OCI-M1 (cell line): ENCODE measurements around the gene PKP4.

Experiments used
- DNase-seq: peaks from one replicate; lab custom pipeline; 2025; lab: John Stamatoyannopoulos, UW

The PKP4 gene

DNA sequence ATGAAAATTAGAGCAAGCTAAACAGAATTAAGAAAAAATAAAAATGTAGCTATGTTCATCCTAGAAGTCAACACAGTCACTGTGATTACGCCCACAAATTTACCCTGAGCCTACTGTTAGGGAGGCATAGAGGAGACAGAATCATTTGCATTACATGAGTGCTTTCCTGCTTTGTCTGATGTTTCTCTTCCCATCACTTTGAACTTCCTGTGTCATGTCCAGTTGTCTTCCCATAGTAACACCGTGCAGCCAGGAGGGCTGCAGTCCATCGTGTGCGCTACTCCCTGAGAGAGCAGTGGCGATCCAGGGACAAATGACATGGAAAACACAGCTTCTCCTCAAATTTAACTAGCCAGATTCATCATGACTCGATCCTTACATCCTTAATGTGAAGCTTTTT is 188.5 kb downstream of the PKP4 start:
- no peak for DNase-seq

DNA sequence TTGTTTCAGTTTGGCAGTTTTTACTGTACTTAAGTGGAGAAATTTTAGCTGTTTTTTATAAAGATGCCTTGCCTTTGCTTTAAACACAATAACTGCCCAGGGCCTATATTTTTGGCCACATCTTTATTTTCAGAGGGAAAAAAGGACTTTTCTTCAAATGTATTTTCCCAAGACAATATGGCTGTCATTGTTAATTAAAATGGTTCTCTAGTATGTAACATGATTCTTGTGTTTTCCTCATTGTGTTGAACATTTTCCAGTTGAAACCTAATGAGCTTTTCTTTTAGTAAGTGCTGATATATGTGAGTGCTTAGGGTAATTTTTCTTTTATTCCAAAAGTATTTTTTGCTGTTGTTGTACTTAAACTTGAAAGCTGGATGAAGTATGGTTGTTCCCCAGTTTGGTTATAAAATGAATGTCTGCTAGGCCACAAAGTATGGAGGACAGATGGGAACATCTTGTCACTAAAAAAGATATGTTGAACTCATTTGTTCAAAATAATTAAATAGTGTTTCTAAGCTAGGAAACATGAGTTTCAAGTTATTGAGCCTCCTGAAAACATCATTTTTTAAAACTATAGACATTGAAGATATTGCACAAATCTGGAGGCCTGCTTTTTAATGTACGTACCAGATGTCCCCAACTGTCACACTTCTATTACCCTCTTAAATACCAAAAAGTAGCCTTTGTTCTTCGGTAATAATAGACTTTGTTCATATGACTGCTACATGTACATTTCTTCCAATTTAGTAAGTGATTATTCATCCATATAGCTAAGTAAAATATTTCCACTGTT is 190.9 kb downstream of the PKP4 start:
- DNase-seq = no peak

DNA sequence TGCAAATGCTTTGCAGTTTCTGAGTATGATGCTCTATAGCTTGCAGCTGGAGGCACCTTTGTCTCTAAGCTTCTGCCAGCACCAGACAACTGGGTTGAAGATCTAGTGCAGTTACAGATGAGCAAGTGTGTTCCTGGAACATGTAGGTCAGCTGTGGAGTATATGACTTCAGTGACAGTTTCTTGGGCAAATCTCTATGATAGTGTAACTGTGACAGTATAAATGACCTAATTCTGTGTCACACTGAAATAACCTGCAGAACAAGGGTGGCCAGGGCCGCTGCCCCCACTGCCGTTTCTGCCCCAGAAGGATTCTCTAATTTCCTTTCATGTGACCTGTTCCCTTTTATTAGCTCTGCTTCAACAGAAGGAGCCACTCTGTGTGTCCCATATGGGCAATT is 193.1 kb downstream of the PKP4 start:
- DNase-seq = no peak

DNA sequence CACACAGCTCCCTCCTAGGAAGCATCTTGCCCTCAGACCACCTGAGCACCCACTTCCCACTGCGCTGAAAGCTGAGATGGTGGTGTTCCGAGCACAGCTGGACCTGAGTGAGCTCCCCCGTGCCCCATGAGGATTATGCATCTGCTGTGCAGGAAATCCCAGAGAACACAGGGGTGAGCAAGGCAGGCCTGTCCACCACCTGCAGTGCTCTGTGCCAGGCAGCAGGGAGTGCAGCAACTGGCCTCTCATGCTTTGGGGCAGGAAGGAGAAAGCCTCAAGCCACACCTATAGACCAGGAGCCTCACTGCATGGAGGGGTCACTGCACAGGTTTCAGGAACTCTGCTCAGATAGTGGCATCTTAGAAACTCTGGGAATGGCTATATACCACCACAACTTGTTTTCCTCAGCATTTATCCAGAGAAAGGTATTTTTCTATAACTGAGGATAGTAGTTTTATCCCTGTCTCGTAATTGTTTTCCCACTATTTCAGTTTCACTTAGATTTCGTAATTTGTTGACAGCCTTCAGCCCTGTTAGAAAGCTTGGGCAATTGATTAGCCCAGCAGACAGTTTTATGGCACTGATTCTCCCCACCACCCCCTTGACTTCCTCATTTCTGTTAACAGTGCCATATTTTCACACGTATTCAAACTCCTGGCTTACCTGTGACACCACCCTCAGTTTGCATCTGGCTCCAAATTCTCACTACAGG is 194.1 kb downstream of the PKP4 start:
- DNase-seq = peak; percentile 4

DNA sequence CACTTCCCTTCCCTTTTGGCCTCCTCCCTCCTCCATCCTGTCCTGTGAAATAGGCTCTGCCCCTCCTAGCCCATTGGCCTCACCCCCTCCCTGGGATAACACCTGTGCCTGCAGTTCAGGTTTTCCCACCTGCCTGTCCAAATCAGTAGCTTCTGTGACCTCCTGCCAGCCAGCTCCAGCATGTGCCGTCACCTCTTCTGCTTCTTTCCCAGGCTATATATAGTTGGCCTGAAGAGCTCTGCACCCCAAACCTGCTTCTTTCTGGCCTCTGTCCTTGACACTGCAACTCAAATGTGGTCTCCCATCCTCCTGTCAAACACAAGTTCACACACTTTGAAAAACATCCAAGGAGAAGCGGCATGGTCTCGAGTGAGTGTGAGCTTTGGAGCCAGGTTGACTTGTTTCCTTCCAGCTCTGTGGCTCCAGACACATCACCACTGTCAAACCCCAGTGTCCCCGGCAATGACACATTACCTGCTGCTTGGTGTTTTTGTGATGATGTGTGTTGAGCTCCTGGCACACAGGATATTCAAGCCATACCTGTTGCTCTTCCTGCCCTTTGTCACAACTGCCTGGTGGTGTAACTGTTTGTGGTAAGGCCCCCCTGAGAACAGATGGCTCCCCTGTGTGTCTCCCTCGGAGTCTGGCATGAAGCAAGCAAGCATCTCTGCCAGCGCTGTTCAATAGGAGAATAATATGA is 194.8 kb downstream of the PKP4 start:
- DNase-seq = no peak

DNA sequence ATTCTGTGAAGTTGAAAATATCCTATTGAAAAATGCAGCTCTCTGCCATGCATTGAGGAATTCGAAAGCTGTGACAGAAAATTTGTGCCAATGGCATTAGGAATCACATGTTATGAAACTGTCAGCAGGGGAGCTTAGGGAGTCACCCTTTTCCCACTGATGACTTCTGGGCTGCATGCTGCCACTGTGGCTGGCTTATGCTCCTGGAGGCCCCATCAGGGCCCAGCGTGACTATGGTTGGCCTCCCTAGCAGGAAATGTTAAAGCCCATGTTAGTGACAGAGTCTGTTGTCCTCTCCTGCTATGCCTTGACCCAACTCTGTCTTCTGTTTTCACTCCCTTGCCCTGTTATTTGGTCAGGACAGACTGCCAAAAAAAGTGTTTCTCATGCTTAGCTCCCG is 198.9 kb downstream of the PKP4 start:
- no peak for DNase-seq

DNA sequence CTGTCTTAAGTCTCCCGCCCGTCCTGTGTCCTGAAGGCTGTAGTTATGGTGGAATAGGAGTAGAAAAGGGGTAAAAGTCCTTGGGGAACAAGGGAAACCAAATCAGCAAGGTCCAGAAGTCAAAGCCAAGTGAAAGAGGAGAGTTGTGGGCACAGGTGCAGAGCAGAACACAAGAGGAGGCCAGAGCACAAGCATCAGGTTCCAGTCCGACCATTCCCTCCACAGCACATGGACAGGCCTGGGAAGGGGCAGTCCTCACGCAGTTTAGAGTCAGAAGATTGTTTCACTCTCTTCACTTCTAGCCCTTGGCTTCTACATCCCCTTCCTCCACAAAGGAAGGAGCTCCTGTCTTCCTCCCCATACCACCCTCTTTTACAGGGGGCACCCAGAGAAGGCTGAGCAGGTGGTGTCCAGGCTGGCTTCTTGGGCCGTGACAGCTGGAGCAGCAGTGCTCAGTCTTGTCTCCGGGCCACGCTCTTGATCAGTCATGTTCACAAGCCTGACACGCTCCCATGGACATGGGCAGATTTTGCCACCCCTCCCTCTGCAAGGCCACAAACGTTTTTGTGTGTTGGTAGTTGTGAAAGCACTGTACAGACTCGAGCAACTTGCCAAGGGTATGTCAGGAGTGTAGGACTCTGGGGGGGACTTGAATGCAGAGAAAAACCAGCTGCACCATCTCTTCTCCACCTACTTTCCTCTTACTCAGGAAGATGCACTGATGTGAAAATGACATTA is 199.9 kb downstream of the PKP4 start:
- DNase-seq = no peak

DNA sequence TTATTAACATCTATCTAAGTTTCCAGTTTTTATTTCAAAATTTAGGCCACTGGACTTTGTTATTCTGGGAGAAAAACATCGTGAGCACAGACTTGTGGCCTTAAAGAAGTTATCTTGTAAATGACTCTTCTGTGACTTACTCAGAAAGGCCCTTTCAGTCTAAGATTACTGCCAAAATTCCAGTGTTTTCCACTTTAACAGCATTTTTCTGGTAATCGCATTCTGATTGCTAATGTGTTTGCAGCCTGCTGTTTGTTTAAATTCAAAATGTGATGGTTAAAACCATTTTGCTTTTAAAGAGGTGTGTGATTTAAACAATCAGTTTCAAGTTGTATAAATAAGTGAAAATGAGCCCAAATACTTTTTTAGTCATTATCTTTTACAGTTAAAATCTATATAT is 201.6 kb downstream of the PKP4 start:
- no peak for DNase-seq

DNA sequence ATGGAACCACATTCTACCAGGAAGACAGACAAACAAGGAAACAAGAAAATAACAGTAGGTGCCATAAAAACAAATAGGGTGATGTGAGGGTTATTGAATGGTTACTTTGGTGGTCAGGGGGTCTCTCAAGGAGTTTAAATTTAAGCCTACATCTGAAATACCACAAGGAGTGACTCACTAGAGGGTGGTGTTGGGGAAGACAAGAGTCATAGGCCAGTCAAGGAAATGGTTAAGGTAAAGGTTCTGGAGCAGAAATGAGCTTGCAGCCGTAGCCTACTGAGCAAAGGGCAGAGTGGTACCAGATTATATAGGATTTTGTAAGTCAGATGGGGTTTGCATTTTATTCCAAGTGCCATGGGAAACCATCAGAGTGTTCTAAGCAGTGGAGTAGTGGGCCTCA is 202.7 kb downstream of the PKP4 start:
- DNase-seq = no peak

DNA sequence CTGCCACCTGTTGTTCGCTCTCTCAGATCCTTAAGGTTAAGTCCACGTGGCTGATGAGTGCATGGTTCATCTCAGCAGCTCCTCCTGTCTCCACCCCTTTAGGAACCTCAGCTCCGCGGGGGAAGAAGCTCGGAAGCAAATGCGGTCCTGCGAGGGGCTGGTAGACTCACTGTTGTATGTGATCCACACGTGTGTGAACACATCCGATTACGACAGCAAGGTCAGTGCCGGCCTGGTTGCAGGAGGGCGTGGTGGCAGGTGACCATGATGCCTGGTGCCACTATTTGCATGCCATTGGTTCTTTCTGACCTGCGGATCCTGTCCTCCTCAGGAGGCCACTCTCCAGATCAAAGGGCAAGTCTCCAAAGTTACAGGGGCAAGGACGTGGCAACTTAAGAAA is 204.5 kb downstream of the PKP4 start:
- DNase-seq = no peak

DNA sequence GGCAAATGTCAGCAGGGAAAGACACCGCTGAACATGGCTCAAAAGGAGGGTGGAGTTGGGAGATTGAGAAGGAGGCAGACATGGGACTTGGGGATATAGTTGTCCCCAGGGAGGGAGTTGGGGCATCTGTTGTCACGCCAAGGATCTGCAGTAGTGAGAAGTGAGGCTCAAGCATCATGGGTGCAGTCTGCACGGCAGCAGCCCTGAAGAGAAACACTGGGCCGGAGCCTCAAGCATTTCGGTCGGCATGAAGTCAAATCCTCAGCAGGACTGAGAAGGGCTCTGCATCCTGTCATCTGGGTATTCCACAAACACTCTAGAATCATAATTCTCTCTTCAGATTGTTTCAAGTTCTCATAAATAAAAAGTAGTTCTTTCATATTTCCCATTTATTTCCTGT is 205.7 kb downstream of the PKP4 start:
- DNase-seq = no peak

DNA sequence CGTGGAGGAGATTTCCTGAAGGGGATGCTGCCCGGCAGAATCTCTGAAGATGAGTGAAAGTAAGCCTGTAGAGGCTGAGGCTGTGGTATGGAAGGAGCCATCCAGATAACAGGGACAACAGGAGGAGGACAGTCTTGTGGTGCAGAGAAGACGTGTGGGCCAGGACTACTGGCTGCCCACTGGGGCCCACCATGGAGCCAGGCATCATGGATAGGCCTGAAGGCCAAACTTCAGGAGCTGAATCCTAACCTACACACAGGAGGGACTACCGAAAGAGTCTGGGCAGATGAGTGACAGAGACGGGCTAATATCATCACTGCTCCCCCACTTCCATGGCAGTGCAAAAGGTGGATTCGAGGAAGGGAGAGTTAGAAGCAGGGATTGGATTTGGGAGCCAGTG is 207.0 kb downstream of the PKP4 start:
- no peak for DNase-seq

DNA sequence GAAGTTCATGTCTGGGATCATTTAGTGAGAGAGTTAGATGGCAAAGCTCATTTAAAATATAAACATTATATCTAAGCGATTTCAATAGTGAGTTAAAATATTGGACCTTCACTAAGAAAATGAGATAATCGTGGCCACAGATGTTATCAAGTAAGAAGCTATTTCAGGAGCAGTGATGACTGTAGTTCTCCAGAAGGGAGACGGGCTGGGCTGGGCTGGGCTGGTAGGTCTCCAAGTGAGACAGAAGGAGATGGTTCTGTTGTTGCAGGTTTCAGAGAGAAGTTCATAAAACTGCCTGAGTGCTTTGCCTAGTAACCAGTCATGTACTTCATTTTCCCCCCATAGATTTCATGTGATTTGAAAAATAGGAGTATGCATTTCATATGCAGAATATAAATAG is 208.2 kb downstream of the PKP4 start:
- no peak for DNase-seq

DNA sequence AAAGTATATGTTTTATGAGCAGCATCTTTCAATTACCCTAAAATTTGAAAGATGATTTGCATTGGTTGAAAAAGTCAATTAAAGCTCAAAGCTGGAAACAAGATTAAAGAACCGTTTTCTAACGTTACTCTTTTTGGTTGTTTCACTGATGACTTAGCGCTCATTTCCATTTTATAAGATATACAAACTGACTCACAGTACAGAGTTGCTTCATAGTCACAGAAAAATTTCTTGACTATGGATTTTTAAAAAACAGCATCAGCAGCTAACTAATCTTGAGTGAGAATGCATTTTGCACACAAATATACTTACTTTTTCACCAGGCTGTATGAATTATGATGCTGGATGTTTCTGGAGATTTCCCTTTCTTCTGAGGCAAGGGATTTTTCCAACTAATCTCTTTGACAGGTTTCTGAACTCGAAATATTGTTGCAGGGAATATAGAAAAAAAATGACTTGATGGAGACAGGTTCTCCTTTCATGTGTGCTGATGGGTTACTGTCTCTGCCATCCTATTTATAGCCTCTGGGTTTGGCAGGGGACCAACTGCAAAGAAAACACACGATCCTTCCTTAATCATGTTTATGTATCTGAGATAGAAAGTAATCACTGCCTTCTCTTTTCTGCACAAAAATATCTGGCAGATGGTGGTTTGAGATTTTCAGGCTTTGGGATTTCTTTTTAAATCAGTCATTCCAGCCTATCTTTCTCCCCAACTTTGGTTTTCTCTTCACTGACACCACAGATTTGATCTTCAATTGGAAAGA is 209.0 kb downstream of the PKP4 start:
- DNase-seq = no peak

DNA sequence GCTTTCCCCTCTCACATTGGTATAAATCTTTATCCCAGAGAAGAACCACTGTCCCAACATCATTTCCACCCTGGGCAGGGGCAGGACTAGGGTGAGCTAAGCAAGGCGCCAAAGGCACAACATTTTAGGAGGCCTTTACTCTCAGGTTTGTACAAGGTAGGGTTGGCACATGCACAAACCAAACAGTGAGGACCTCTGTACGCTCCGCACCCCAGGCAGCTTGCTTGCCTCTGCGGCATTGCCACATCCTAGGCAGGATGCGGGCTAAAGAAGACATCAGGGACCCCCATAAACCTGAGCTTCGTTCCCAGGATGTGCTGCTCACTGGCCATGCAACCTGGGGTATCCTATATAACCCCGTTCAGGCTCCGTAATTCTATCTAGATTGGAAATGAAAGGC is 210.2 kb downstream of the PKP4 start:
- no peak for DNase-seq

DNA sequence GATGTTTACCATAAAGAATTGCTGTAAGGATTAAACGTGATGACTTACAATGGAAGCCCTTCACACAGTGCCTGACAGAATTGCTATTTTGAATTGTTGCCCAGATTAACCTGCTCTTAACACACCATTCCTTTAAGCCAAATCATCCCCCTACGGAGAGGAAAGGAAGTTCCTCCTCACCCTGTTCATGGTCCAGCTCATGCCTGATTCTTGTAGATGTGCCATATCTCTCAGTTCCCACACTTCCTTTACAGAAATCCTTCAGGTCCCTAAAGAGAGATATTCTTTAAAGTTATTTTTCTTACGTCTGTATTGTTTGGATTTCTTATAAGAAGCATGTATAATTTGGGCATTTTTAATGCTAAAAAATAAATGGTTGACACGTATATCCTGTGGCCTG is 210.8 kb downstream of the PKP4 start:
- DNase-seq = no peak

DNA sequence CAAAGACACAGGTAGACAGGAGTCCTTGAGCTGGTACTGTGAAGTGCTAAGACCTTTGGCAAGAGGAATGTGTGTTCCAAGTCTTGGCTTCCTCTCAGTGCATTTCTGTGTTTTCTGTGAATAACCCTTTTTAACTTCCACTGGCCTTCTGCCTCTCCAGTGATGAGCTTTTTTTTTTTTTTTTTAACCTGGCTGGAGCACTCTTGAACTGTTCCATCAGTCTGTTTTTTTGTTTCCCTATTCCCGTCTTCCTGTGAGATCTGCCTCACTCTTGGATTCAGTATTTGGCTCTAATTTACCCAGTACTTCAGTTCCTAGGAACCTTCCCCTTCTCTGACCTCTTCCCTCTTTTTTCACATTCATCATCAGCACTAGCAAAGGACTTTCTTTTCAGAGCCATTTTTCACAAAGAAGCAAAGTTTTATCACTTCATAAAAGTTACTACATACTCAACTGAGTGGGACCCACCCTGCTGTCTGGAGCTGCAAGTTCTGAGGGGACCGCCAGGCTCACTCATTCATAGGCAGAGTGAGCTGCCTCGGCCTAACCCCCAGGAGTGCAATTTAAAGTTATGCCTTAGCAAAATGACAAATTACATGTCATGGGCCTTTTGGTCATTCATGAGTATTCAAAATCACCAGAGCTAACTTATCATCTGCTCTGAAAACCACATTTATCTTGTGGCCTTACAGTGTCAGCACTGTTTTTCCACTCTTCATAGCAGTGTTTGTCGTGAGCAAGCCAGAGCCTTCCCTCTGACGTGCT is 211.4 kb downstream of the PKP4 start:
- DNase-seq = no peak

DNA sequence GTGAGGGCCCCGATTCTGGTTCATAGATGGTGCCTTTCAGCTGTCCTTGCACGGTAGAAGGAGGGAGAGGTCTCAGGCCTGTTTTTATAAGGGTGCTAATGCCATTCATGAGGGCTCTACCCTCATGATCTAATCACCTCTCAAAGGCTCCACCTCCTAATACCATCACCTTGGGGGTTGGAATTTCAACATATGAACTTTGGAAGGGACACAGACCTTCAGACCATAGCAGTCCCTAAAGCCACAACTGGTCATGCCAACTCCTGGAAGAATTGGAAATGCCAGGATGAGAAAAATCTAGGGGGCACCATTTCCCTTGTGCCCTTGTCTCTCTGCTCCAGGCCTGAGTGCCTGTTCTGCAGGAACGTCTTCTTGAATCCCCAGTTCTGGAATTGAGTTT is 213.5 kb downstream of the PKP4 start:
- no peak for DNase-seq

DNA sequence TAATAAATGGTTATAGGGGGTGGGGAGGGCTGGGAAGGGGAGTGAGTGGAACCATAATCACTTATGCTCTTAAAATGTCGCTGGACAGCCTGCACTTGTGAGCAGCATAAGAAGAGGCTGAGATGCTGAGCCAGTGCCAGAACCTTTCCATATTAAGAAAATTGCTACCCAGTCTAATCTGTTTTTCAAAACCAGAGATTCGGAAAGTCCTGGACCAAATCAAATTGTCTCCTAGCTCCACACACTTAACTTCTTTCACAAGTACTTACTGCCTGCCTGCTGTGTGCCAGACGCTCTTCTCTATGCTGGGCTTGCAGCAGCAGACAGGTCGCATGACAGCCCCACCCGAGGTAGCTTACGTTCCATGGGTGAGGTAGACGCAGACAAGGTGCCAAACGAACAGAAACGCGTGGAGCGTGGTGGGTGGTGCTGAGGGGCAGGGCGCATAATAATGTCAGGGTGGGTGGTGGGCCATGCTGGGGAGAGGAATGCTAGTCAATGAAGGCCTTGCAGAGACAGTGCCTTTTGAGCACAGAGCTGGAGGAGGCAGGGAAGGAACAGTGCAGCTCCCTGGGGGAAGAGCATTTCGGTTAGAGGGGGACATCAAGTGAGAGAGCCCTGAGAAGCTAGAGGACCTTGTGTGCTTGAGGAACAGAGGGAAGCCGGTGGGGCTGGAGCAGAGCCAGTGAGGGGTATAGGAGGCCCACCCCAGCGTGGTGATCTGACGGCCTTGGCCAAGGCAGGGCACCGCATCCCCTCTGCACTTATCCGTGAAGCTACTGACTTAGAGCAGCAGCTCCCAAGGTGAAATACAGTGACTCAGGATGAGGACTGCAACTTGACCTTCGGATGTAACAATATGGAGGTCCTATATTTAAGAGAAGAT is 214.9 kb downstream of the PKP4 start:
- DNase-seq = no peak

DNA sequence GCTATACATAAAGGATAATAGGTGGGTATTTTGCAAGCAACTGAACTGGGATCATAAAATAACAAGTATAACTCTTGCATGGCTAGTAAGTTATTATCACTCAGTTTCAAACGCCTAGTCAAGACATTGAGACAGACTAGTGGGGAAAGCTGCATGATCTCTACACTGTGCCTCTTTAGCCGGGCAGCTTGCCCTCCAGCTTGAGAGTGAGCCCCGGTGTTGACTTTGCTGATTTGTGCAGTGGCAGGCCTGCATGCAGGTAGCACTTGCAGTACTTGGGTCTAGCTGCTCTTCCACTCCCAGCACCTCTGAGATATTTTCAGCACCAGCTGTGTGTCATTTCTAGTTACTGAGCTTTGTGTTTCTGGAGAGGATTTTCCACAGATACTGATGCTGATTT is 219.5 kb downstream of the PKP4 start:
- no peak for DNase-seq
